Subcutaneous adipose tissue (tissue), 4 donors: ENCODE data around the gene PM20D1. TPM values are rescaled to one million over a fixed set of nuclear protein-coding genes. Genes with fewer than 3 reads are reported as not detected.

Experiments used
- total RNA-seq, 4 donors: library from RNA; depleted of rRNA; stranded (reverse); fragments of >200 nt; gene quantifications; one replicate each; pipeline ENCODE4 v1.1.0, GENCODE V29; 2016
- TF ChIP-seq, protein P1 (sequence below): fragments of 450-650 bp; IDR thresholded peaks from one replicate; pipeline ENCODE4 v1.5.1; 2016; ENCODE audit warnings: low read depth, mild to moderate bottlenecking, control low read depth, antibody characterized with exemption, moderate library complexity

PM20D1 gene, protein sequence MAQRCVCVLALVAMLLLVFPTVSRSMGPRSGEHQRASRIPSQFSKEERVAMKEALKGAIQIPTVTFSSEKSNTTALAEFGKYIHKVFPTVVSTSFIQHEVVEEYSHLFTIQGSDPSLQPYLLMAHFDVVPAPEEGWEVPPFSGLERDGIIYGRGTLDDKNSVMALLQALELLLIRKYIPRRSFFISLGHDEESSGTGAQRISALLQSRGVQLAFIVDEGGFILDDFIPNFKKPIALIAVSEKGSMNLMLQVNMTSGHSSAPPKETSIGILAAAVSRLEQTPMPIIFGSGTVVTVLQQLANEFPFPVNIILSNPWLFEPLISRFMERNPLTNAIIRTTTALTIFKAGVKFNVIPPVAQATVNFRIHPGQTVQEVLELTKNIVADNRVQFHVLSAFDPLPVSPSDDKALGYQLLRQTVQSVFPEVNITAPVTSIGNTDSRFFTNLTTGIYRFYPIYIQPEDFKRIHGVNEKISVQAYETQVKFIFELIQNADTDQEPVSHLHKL
- under 1 TPM in 1 of 4 donors, not detected in 3; 0.17 TPM for total RNA-seq

DNA sequence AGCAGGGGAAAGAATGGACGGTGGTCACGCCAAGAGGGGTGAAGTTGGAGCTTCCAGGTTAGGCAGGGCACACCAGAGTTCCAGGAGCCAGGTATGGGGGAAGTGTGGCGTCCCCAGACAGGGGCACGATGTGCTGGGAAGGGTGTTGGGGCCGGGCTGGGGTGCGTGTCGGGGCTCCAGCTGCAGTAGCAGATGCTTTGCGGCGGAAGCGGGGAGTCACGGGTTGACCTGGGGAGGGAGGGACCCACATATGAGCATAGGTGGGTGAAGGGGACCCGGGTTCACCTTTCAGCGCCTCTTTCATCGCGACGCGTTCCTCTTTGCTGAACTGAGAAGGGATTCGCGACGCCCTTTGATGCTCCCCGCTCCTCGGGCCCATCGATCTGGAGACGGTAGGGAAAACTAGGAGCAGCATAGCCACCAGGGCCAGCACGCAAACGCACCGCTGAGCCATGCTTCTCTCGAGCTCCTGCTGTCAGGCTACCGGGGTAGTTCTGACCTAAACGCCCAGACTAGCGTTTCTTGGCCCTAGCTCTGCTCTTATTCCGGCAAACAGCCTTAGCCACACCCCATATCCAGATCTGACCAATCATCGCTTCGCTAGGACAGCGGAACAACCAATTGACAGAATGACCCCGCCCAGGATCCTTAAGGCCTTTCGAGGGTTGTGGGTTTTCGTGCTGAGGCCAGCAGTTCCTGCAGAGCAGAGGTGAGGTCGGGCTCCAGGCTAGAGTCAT lies at the start of gene PM20D1:
TSS of gene PM20D1 (minus strand) at position 514 of the 737 bp plus-strand sequence. CDS start at position 454, 60 bp downstream.
- TF ChIP-seq, protein P1, sequence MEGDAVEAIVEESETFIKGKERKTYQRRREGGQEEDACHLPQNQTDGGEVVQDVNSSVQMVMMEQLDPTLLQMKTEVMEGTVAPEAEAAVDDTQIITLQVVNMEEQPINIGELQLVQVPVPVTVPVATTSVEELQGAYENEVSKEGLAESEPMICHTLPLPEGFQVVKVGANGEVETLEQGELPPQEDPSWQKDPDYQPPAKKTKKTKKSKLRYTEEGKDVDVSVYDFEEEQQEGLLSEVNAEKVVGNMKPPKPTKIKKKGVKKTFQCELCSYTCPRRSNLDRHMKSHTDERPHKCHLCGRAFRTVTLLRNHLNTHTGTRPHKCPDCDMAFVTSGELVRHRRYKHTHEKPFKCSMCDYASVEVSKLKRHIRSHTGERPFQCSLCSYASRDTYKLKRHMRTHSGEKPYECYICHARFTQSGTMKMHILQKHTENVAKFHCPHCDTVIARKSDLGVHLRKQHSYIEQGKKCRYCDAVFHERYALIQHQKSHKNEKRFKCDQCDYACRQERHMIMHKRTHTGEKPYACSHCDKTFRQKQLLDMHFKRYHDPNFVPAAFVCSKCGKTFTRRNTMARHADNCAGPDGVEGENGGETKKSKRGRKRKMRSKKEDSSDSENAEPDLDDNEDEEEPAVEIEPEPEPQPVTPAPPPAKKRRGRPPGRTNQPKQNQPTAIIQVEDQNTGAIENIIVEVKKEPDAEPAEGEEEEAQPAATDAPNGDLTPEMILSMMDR: no peak

DNA sequence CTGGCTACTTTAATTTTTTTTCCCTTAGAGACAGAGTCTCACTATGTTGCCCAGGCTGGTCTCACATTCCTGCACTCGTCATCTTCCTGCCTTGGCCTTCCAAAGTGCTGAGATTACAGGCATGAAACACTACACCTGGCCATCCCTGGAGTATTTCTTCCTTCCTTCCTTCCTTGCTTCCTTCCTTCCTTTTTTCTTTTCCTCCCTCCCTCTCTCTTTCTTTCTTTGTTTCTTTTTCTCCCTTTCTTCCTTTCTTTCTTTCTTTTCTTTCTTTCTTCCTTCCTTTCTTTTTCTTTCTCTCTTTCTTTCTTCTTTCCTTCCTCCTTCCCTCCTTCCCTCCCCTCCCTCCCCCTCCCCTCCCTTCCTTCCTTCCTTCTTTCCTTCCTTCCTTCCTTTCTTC lies 46.4 kb upstream of the PM20D1 start:
- TF ChIP-seq, protein P1: no peak

DNA sequence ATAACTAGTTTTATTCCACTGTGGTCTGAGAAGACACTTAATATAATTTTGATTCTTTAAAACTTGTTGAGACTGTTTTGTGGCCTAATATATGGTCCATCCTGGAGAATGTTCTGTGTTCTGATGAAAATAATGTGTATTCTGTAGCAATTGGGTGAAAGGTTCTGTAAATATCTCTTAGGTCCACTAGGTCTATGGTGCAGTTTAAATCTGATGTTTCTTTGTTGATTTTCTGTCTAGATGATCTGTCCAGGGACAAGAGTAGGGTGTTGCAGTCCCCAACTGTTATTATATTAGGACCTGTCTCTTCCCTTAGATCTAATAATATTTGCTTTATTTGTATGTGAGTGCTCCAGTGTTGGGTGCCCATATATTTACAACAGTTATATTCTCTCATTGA lies 33.9 kb upstream of the PM20D1 start:
- TF ChIP-seq, protein P1: no peak

DNA sequence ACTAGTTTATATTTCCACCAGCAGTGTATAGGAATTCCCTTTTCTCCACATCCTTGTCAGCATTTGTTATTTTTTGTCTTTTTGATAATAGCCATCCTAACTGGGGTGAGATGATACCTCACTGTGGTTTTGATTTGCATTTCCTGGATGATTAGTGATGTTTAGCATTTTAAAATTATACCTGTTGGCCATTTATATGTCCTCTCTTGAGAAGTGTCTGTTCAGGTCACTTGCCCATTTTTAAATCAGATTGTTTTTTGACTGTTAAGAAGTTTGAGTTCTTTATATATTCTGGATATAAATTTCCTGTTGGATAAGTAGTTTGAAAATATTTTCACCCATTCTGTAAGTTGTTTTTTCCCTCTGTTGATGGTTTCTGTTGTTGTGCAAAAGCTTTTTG lies 31.0 kb upstream of the PM20D1 start:
- TF ChIP-seq, protein P1: no peak

DNA sequence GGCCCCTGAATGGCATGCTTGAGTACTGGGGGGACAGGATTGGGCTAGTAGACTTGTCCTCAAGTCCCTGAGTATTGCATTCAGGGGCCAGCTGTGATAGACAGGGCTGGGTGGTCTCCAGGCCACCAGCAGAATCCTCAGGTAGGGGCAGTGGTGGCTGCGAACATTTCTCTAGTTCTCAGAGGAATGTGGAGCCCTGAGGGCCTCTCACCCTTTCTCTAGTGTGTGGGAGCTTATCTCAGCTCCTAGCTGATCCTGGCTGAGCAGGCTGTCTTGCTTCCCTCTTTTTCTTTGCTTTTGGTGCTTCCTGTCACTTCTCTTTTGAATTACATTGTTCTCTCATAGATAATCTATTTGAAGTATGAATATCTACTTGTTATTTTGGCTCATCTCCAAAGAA lies 30.0 kb upstream of the PM20D1 start:
- TF ChIP-seq, protein P1: no peak

DNA sequence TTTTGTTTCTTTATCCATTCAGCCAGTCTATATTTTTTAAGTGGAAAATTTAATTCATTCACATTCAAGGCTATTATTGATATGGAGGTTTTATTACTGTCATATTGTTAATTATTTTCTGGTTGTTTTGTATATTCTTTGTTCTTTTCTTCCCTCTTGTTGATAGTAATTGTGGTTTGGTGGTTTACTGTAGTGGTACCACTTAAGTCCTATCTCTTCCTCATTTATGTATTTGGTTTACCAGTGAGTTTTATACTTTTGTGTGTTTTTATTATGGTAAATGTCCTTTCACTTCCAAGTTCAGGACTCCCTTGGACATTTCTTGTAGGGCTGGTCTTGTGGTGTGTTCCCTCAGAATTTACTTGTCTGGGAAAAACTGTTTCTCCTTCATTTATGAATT lies 28.1 kb upstream of the PM20D1 start:
- TF ChIP-seq, protein P1: no peak

DNA sequence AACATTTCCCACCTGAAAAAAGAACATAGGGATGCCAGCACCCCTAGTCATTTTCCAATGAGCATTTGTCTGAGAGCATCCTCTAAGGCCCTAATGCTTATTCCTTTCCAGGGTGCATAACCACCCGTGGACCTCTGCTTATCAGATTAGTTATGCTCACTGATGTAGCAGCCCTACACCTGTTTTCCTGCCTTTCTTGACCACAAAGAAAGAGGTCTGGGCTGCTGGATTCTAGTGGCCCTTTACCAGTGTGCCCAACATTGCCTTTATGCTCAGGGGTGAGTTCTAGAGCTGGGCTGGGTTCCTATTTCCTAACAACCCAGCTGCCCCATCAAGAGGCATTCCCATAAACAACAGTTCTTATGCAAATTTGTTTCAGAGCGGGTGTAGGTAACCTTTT lies 20.3 kb upstream of the PM20D1 start:
- TF ChIP-seq, protein P1: no peak
